ENCODE data around the gene PNKD.
A peak's percentile ranks its signal among the peaks of the same experiment; 100 is the strongest.
"Not testable (repeated sequence)": the region's sequence is repeated elsewhere in the genome, so short reads cannot be mapped to it uniquely, and the experiment has no call there.

Gene PNKD

GRCh38 chr2:218257390-218257981 lies 12.8 kb upstream of the PNKD start:
- peak; percentile 25 for DNase-seq

GRCh38 chr2:218259099-218259961 lies 11.0 kb upstream of the PNKD start:
- DNase-seq = peak; percentile 82

- DNase-seq = no peak
Observed at GRCh38 chr2:218260166-218260565, 10.2 kb upstream of the PNKD start.

GRCh38 chr2:218260742-218261422 lies 9.4 kb upstream of the PNKD start, which contains the start of gene GPBAR1:
Gene GPBAR1 (plus strand): TSS chr2:218261015. CDS start chr2:218262725, 1,710 bp downstream.
- DNase-seq = no peak

GRCh38 chr2:218261423-218262236 lies 8.7 kb upstream of the PNKD start:
- DNase-seq = no peak

GRCh38 chr2:218262237-218262600 lies 8.1 kb upstream of the PNKD start:
- no peak for DNase-seq

GRCh38 chr2:218262631-218263586 lies 7.4 kb upstream of the PNKD start:
- DNase-seq = no peak

- no peak for DNase-seq
Observed at GRCh38 chr2:218263817-218264641, 6.3 kb upstream of the PNKD start.

GRCh38 chr2:218264773-218265561 lies 5.4 kb upstream of the PNKD start:
- DNase-seq = no peak

GRCh38 chr2:218265626-218266025 lies 4.7 kb upstream of the PNKD start:
- no peak for DNase-seq

- DNase-seq = no peak
Observed at GRCh38 chr2:218266316-218266979, 3.9 kb upstream of the PNKD start.

- DNase-seq = no peak
Observed at GRCh38 chr2:218267259-218267658, 3.1 kb upstream of the PNKD start.

- DNase-seq = peak; percentile 23
Observed at GRCh38 chr2:218270721-218271486, 585 bp downstream of the PNKD start.

GRCh38 chr2:218271487-218271797 lies 1.1 kb downstream of the PNKD start:
- no peak for DNase-seq

- no peak for DNase-seq
Observed at GRCh38 chr2:218271865-218272530, 1.7 kb downstream of the PNKD start.

GRCh38 chr2:218272531-218273212 lies 2.4 kb downstream of the PNKD start:
- DNase-seq = peak; percentile 91

- DNase-seq = not testable (repeated sequence)
Observed at GRCh38 chr2:218273214-218273907, 3.0 kb downstream of the PNKD start.
